ENCODE data around the gene RGS9. TPM values are rescaled to one million over a fixed set of nuclear protein-coding genes. Genes with fewer than 3 reads are reported as not detected.
A peak's percentile ranks its signal among the peaks of the same experiment; 100 is the strongest.

The RGS9 gene
- total RNA-seq, 4 donors from 2014 or later = 4.0 to 25.6 (median 7.9) TPM

- no peaks in the 10 kb centered on the region for H3K36me3 ChIP-seq
- peak overlapping the region; percentile 63 to 92 (median 66) for H3K4me3 ChIP-seq
- H3K9me3 ChIP-seq = no peaks in the 10 kb centered on the region
- peak overlapping the region in 2 of 4 donors; percentile 78 to 95 for H3K27ac ChIP-seq
- no peak for TF ChIP-seq POLR2A (IDR thresholded peaks at IDR 0.05)
- TF ChIP-seq, protein P1, sequence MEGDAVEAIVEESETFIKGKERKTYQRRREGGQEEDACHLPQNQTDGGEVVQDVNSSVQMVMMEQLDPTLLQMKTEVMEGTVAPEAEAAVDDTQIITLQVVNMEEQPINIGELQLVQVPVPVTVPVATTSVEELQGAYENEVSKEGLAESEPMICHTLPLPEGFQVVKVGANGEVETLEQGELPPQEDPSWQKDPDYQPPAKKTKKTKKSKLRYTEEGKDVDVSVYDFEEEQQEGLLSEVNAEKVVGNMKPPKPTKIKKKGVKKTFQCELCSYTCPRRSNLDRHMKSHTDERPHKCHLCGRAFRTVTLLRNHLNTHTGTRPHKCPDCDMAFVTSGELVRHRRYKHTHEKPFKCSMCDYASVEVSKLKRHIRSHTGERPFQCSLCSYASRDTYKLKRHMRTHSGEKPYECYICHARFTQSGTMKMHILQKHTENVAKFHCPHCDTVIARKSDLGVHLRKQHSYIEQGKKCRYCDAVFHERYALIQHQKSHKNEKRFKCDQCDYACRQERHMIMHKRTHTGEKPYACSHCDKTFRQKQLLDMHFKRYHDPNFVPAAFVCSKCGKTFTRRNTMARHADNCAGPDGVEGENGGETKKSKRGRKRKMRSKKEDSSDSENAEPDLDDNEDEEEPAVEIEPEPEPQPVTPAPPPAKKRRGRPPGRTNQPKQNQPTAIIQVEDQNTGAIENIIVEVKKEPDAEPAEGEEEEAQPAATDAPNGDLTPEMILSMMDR (IDR thresholded peaks at IDR 0.05) = no peak
- peaks cover 0 to 7% (median 0%) of the 10 kb centered on the region in 4 donors for H3K4me1 ChIP-seq
- no peak for DNase-seq
- H3K27me3 ChIP-seq = no peaks in the 10 kb centered on the region
Measured at GRCh38 chr17:65121916-65122806, 15.0 kb upstream of the RGS9 start.

- DNase-seq = peak; percentile 77 to 92 (median 81)
Measured at GRCh38 chr17:65122836-65123756, 14.1 kb upstream of the RGS9 start.

DNA sequence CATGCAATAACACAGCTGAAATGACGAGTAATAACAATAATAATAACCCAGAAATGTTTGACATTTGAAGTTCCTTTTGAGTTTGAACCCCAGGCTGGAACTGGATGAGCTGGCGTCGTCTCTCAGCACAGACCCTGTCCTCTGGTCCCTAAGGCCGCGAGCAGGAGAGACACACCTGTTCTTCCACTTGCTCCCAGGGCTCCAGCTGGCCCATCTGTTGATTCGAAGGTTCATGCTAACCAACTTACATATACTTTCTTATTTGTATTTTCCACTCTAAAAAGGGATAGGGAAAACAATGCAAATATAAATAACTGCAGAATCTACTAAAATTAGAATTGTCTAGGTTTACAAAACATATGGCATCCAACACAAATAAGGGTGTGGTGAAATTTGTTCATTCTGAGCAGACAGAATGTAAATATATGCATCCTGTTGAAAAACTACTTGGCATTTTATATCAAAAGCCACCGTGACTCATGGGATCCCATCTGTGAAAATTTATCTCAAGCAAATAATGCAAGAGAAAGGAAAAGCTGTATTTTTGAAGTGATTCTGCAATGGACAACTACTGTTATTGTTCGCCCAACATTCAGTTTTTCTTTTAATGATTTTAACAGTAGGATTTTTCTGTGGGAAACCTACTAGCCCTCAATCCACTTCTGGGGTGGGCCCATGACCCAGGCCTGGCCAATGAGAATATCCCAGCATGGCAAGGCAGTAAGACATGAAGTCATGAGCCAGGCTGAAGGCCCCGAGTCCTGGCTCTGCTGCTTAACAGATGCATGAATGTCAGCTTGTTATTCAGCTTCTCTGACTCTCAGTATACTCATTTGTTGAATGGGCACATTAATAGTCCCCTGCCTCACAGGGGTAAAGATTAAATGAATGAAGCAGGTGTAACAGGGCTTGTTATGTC, 13.2 kb upstream of the RGS9 start:
- no peak for TF ChIP-seq POLR2A (IDR thresholded peaks at IDR 0.05)
- TF ChIP-seq, protein P1 (IDR thresholded peaks at IDR 0.05) = no peak
- Histone ChIP-seq H3K27ac (peak overlapping the region; percentile 78 to 95 (median 86)), H3K9me3 (no peaks in the 10 kb centered on the region), H3K4me1 (peaks cover 0 to 7% (median 0%) of the 10 kb centered on the region in 4 donors), H3K36me3 (no peaks in the 10 kb centered on the region), H3K27me3 (no peaks in the 10 kb centered on the region), H3K4me3 (peak overlapping the region in 2 of 4 donors; percentile 63 to 92)
- no peak for DNase-seq

More at GRCh38 chr17:65122836-65123756, 14.1 kb upstream of the RGS9 start:
- peak overlapping the region; percentile 63 to 92 (median 66) for H3K4me3 ChIP-seq
- no peaks in the 10 kb centered on the region for H3K36me3 ChIP-seq
- H3K9me3 ChIP-seq = no peaks in the 10 kb centered on the region
- peak overlapping the region; percentile 78 to 95 (median 86) for H3K27ac ChIP-seq
- peak; percentile 51 to 53 for TF ChIP-seq POLR2A (IDR thresholded peaks at IDR 0.05)
- TF ChIP-seq, protein P1 (IDR thresholded peaks at IDR 0.05) = no peak
- H3K4me1 ChIP-seq = peaks cover 0 to 7% (median 0%) of the 10 kb centered on the region in 4 donors
- H3K27me3 ChIP-seq = no peaks in the 10 kb centered on the region

- no peaks in the 10 kb centered on the region for H3K4me1 ChIP-seq
- no peaks in the 10 kb centered on the region for H3K27me3 ChIP-seq
- H3K9me3 ChIP-seq = no peaks in the 10 kb centered on the region
- H3K4me3 ChIP-seq = no peak overlapping the region
- no peak overlapping the region for H3K27ac ChIP-seq
- no peaks in the 10 kb centered on the region for H3K36me3 ChIP-seq
- DNase-seq = peak in 1 of 3 donors; percentile 33
- TF ChIP-seq, protein P1 (IDR thresholded peaks at IDR 0.05) = no peak
- no peak for TF ChIP-seq POLR2A (IDR thresholded peaks at IDR 0.05)
Measured at GRCh38 chr17:65130832-65131231, 6.3 kb upstream of the RGS9 start.

Data from Peyer's patch (tissue), 4 donors.